NOMO-1 treated with dmso at 0.1 percent for 144 hours (cell line): Measurements from ENCODE around the gene PNPLA7.

Source experiments
- DNase-seq: peaks from one replicate; lab custom pipeline; 2025; ENCODE audit not compliant: unreplicated experiment; lab: John Stamatoyannopoulos, UW

Gene PNPLA7

GRCh38 chr9:137462986-137463930, 86.9 kb downstream of the PNPLA7 start:
- no peak for DNase-seq

- no peak for DNase-seq
Observed at GRCh38 chr9:137462396-137462985, 87.7 kb downstream of the PNPLA7 start.

GRCh38 chr9:137461663-137462395, 88.4 kb downstream of the PNPLA7 start:
- DNase-seq: peak; percentile 51

- DNase-seq: no peak
Observed at GRCh38 chr9:137461316-137461662, 88.9 kb downstream of the PNPLA7 start.

GRCh38 chr9:137460363-137461315, 89.6 kb downstream of the PNPLA7 start:
- DNase-seq: no peak

- DNase-seq: no peak
Observed at GRCh38 chr9:137459601-137460362, 90.4 kb downstream of the PNPLA7 start.

GRCh38 chr9:137459152-137459600, 91.0 kb downstream of the PNPLA7 start, which contains the start of gene NSMF:
NSMF (minus strand) TSS chr9:137459334; CDS start chr9:137459102, 232 bp downstream.
- DNase-seq: peak; percentile 96

GRCh38 chr9:137458194-137459151, 91.7 kb downstream of the PNPLA7 start:
- no peak for DNase-seq

GRCh38 chr9:137457406-137458193, 92.6 kb downstream of the PNPLA7 start:
- DNase-seq: no peak

- no peak for DNase-seq
Observed at GRCh38 chr9:137456864-137457405, 93.3 kb downstream of the PNPLA7 start.

GRCh38 chr9:137456061-137456863, 93.9 kb downstream of the PNPLA7 start:
- no peak for DNase-seq

GRCh38 chr9:137455359-137455991, 94.7 kb downstream of the PNPLA7 start:
- no peak for DNase-seq

GRCh38 chr9:137454597-137455358, 95.4 kb downstream of the PNPLA7 start:
- no peak for DNase-seq

GRCh38 chr9:137454145-137454596, 96.0 kb downstream of the PNPLA7 start:
- DNase-seq: no peak

- peak; percentile 82 for DNase-seq
Observed at GRCh38 chr9:137453643-137454081, 96.5 kb downstream of the PNPLA7 start.
